HL-60/S4 (cell line): ENCODE measurements around the gene GALNT16.
"Not testable (repeated sequence)": the region's sequence is repeated elsewhere in the genome, so short reads cannot be mapped to it uniquely, and the experiment has no call there.

ENCODE experiments used
- in situ Hi-C: fragments of 300-500 bp; cut with MboI; formaldehyde crosslinking; loops from 2 replicates; pipeline ENCODE4 v1.14.3; 2022; ENCODE audit warnings: low sequenced_read_pairs

GALNT16 gene

GRCh38 chr14:69249603-69250002 lies 10.4 kb upstream of the GALNT16 start:
- in situ Hi-C loops, result loop anchor here (25.0 kb wide), 1 partner anchor 213 kb away; no protein-coding TSS in a partner anchor

GRCh38 chr14:69252851-69253250 lies 7.1 kb upstream of the GALNT16 start:
- in situ Hi-C loops, result no loop called here

- in situ Hi-C loops, result no loop called here
These were observed 811 bp upstream of the GALNT16 start for GRCh38 chr14:69259168-69259526.

- in situ Hi-C loops, result no loop called here
These were observed 367 bp downstream of the GALNT16 start for GRCh38 chr14:69260190-69260860.

- in situ Hi-C loops, result no loop called here
These were observed 1.1 kb downstream of the GALNT16 start for GRCh38 chr14:69260861-69261564.

DNA sequence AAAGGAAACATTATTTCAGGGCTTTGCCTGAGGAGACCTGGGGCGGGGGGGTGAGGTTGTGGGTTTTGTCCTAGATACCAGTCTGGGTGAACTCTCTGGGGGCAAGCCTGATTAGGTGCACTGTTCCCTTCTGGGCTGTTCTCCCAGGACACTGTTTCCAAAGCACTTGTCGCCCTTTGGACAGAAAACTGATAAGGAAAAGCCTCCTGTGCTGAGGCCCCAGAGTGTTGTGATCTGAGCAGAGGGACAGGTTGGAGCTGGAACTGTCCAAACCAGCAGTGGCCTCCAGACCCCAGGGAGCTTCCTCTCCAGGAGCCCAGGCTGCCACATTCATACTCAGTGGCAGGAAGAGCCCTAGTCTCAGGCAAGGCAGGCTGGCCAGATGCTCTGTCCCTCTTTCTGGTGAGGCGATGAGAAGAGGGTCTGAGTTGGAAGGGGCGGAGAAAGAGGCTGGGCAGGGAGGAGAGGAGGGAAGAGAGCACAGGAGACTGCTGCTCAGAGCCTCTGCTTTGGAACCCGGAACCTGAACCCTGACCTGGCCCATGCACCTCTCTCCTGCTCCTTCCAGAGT lies 1.9 kb downstream of the GALNT16 start:
- in situ Hi-C loops, result no loop called here

DNA sequence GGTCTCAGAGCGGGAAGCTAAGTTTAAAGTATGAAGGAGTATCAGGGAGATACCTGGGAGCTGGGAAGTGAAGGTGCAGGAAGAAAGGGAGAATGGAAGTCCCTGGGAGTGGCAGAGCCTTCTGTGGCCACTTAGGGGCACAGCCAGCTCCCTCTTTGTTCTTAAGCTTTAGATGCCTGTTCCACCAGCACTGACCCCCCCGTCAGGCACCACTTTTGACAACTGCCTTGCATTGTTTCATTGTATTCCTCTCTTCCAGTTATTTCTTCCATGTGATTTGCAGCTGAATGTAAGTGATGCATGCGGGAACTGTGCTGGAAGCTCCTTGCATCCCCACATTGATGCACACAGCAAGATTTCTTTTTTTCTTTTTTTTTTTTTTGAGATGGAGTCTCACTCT lies 2.6 kb downstream of the GALNT16 start:
- in situ Hi-C loops, result no loop called here

GRCh38 chr14:69263364-69263763 lies 3.4 kb downstream of the GALNT16 start:
- in situ Hi-C loops, result no loop called here

DNA sequence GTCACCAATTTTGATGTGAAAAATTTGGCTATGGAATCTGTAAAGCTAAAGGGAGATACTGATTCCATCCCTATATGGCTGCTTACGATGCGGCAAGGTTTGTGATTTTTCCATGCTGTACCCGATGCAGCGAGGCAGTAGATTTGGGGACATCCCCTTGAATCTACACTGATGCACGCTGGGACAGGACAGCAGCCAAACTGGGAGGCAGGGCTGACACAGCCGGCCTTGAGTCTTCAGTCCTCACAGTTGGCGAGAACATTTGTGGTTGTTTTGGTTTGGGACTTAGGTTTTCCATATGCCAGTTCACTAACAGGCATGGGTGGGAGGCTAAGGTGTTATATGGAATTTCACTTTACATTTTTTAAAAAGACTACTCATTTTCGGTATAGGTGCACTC lies 3.8 kb downstream of the GALNT16 start:
- in situ Hi-C loops, result no loop called here

GRCh38 chr14:69266572-69267345 lies 6.8 kb downstream of the GALNT16 start:
- in situ Hi-C loops, result no loop called here

DNA sequence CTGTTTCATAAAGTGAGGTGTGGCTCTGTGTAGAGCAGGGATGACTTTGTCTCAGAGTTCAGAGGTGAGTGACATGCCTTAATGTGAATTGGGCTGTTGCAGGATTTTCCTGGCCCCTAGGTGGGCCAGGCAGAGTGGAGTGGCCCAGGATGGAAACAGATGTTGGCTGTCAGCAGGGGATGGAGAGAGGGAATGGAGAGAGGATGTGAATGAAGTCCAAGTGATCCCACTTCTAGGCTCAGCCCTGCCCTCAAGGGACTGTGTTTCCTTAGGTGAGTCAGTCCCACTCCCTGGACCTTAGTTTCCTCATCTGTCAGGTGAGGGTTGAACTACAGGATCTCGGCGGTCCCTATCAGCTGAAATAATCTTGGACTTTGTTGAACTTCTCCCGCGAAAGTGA lies 7.5 kb downstream of the GALNT16 start:
- in situ Hi-C loops, result no loop called here

GRCh38 chr14:69268223-69268622 lies 8.3 kb downstream of the GALNT16 start:
- in situ Hi-C loops, result no loop called here

DNA sequence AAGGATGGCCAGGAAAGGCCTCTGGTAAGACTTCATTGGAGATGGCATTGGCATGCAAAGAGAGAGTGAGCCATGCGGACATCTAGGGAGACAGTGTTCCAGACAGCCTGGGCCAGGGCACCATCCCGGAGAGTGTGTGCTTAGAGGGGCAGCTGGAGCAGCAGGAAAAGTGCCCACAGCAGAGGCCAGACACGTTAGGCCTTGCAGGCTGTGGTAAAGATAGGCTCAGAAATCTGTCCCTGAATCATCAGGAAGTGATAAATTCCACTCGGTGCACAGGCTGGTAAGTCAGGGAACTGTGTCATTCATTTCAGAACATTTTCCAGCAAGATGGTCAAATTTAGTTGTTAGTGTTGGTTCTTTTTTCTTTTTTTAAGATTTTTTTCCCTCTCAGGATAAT lies 8.8 kb downstream of the GALNT16 start:
- in situ Hi-C loops, result no loop called here

DNA sequence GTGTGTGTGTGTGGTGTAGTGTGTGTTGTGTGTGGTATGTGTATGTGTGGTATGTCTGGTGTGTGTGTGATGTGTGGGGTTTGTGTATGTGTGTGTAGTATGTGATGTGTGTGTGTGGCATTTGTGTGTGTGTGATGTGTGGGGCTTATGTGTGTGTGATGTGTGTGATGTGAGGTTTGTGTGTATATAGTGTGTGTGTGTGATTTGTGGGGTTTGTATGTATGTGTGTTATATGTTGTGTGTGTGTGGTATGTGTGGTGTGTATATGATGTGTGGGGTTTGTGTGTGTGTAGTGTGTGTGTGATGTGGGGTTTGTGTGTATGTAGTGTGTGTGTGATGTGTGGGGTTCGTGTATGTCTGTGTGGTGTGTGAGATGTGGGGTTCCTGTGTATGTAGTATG lies 9.4 kb downstream of the GALNT16 start:
- in situ Hi-C loops, result no loop called here

GRCh38 chr14:69270097-69270496 lies 10.1 kb downstream of the GALNT16 start:
- in situ Hi-C loops, result no loop called here

DNA sequence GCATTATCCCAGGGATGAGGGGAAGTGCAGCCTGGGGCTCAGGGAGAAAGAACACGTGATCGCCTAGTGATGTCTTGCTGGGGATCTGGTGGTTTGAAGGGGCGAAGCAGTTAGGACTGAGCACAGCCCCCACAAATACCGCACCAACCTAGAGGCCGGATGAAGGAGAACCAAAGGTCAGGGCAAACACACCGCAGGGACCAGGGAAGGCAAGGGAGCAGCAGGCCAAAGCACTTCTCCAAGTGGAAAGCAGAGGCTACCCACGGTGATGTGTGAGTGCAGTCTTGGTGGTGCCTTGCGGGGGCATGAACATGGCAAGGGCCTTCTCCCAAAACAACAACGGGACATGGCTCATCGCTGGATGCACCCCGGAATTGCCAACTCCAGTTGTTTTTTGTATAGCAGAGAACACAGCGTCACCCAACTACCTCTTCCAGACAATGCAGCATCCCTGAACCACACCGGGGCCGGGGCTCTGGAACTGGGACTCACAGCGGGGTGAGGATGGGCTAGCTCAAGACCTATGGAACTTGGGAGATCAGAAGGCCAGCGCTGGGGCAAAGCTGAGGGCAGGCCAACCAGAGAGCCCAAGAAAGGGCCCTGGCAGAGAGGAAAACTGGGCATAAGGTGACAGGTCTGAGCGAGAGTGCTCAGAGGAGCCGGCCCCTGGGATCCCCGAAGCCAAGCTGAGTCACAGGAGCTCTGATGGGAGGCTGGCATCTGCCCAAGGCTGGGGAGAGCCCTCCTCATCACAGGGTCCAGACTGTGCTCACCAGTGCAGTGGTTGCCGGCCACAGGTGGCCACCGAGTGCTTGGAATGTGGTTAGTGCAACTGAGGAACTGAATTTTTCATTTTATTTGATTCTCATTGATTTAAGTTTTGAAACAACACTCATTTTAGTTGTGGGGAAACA lies 11.1 kb downstream of the GALNT16 start:
- in situ Hi-C loops, result no loop called here

GRCh38 chr14:69274321-69274720 lies 14.4 kb downstream of the GALNT16 start:
- in situ Hi-C loops, result no loop called here

DNA sequence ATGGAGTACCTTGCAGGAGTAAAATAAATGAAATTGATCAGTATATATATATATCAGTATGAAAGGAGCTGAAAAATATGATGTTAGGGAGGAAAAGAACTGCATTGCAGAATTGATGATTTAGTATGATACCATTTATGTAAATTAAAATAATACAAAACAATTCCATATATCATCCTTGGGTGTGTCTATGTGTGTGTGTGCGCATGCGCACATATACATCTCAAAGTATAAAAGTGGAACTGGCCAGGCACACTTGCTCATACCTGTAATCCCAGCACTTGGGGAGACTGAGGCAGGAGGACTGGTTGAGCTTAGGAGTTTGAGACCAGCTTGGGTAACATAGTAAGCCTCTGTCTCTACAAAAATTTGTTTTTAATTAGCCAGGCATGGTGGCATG lies 15.4 kb downstream of the GALNT16 start:
- in situ Hi-C loops, result no loop called here

DNA sequence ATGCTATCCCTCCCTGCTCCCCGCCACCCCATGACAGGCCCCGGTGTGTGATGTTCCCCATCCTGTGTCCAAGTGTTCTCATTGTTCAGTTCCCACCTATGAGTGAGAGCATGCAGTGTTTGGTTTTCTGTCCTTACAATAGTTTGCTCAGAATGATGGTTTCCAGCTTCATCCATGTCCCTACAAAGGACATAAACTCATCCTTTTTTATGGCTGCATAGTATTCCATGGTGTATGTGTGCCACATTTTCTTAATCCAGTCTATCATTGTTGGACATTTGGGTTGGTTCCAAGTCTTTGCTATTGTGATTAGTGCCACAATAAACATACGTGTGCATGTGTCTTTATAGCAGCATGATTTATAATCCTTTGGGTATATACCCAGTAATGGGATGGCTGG lies 17.4 kb downstream of the GALNT16 start:
- in situ Hi-C loops, result not testable (repeated sequence)

DNA sequence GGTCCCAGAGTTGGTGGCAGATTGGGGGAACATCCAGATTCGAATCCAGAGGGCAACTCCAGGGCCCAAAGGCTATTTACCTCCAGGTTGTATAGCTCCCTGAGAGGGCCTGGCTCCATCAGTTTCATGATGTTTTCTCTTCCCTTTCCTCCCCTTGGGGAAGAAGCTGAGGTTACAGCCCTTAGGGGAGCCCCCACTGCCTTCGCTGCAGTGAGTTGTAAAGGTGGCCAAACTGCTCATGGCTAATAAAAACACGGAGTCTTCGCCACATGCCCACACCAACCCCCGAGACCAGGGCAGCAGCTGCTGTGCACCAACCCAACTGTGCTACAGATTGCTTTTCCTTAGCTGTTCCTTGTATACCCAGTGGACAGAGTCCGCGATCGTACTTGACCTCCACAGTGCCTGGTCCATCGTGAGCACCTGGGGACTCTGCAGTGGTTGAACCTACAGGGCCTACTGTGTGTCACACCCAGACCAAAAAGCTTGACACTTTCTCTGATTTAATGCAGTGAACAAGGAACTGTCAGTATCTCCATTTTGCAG lies 20.9 kb downstream of the GALNT16 start:
- in situ Hi-C loops, result no loop called here
